Upper lobe of left lung (tissue), 6 donors: ENCODE measurements around the gene CADPS. TPM values are rescaled to one million over a fixed set of nuclear protein-coding genes. Genes with fewer than 3 reads are reported as not detected.

Experiments
- ATAC-seq, 2 donors: fragments of 200-7000 bp; cut with Tn5 transposase; one replicate each; pipeline ENCODE4 v1.9.1; 2022; ENCODE audit warnings: mild to moderate bottlenecking in 2 of 2, moderate library complexity in 2 of 2; ENCODE audit not compliant: low FRiP score in 2 of 2
- DNase-seq, 2 donors: peaks; one replicate each; pipeline ENCODE4 v3.0.0-alpha.2; 2019 to 2020
- H3K27ac ChIP-seq, 4 donors: fragments of 200-600 bp; sonication (generic); one replicate each; pipeline ENCODE4 v1.5.1; 2016 to 2019
- H3K27me3 ChIP-seq, 4 donors: fragments of 200-600 bp; sonication (generic); one replicate each; pipeline ENCODE4 v1.5.1; 2017 to 2019
- H3K36me3 ChIP-seq, 4 donors: fragments of 200-600 bp; sonication (generic); one replicate each; pipeline ENCODE4 v1.5.1; 2016 to 2019
- H3K4me1 ChIP-seq, 4 donors: fragments of 200-600 bp; sonication (generic); one replicate each; pipeline ENCODE4 v1.5.1; 2018 to 2019
- H3K4me3 ChIP-seq, 4 donors: fragments of 200-600 bp; sonication (generic); one replicate each; pipeline ENCODE4 v1.5.1; 2017 to 2019; ENCODE audit warnings: mild to moderate bottlenecking in 2 of 4, moderate library complexity in 1 of 4
- H3K9me3 ChIP-seq, 4 donors: fragments of 200-600 bp; sonication (generic); one replicate each; pipeline ENCODE4 v1.5.1; 2018 to 2019
- EP300 ChIP-seq, 4 donors: sonication (generic); formaldehyde crosslinking; IDR thresholded peaks; one replicate each; pipeline ENCODE4 v1.5.1; 2017; ENCODE audit warnings: antibody characterized with exemption in 4 of 4, control low read depth in 2 of 4
- POLR2A ChIP-seq, 4 donors: fragments of 450-650 bp; IDR thresholded peaks; one replicate each; pipeline ENCODE4 v1.5.1; 2016 to 2017; ENCODE audit warnings: antibody characterized with exemption in 4 of 4, mild to moderate bottlenecking in 2 of 4
- POLR2AphosphoS5 ChIP-seq, 2 donors: sonication (generic); formaldehyde crosslinking; IDR thresholded peaks; one replicate each; pipeline ENCODE4 v1.5.1; 2017; ENCODE audit warnings: antibody characterized with exemption in 2 of 2
- WGBS, 2 donors: methylation state at CpG; one replicate each; pipeline ENCODE4 v1.1.5; 2017 to 2018; 5-methylcytosine and 5-hydroxymethylcytosine counted together
- total RNA-seq, 6 donors: library from RNA; depleted of rRNA in 4 of 6; stranded (reverse); fragments of >200 nt in 4 of 6; gene quantifications; one replicate each; pipeline versions ENCODE4 v1.1.0 to v1.2.1, GENCODE V29; 2016 to 2021
- TF ChIP-seq, protein P1 (sequence below), 6 experiments: fragments of 450-650 bp in 4 of 6; fragments of 200-600 bp in 2 of 6; sonication (generic) in 2 of 6; IDR thresholded peaks; one replicate each; pipeline ENCODE4 v1.5.1; 2016 to 2019; ENCODE audit warnings: antibody characterized with exemption in 6 of 6
- donor health status: DM: no; HTN: no; CAD: no; lungs with moderate emphysema.
- donor health status: DM: no; HTN: yes; CAD: no; lungs with severe emphysema.

Gene CADPS
- total RNA-seq, 6 donors from 2014 or later: 0.29 to 1.5 (median 1.2) TPM; not detected in 3

DNA sequence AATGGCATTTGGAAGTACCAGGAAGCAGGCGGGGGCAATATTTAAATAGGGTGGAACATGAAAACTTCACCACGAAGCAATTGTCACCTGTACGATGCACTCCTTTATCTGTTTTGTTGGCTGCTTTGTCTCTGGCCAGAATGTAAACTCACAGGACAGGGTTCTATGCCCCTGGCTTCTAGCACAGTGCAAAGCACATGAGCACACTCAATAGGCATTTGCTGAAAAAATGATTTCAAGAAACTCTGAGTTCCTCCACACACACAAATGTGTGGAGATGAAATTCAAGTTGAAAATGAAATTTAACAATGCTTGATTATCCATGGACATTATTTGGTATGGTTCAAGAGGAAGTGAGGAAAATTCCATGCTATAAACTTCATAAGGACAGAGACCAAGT is 272.2 kb downstream of the CADPS start:
- TF ChIP-seq EP300 (IDR thresholded peaks at IDR 0.05): no peak
- no peak for TF ChIP-seq POLR2A (IDR thresholded peaks at IDR 0.05)
- 66 to 72% methylated on average over 3 of the region's 3 CpGs for WGBS, 2 donors
- H3K36me3 ChIP-seq: no peaks in the 10 kb centered on the region
- H3K4me1 ChIP-seq: peaks cover 0 to 10% (median 0%) of the 10 kb centered on the region in 4 donors
- no peak overlapping the region for H3K4me3 ChIP-seq
- no peaks in the 10 kb centered on the region for H3K9me3 ChIP-seq
- no peak overlapping the region for H3K27ac ChIP-seq
- DNase-seq (no peak), ATAC-seq (no peak)
- H3K27me3 ChIP-seq: no peaks in the 10 kb centered on the region

GRCh38 chr3:62602129-62602770 is 273.0 kb downstream of the CADPS start:
- no peak for DNase-seq

DNA sequence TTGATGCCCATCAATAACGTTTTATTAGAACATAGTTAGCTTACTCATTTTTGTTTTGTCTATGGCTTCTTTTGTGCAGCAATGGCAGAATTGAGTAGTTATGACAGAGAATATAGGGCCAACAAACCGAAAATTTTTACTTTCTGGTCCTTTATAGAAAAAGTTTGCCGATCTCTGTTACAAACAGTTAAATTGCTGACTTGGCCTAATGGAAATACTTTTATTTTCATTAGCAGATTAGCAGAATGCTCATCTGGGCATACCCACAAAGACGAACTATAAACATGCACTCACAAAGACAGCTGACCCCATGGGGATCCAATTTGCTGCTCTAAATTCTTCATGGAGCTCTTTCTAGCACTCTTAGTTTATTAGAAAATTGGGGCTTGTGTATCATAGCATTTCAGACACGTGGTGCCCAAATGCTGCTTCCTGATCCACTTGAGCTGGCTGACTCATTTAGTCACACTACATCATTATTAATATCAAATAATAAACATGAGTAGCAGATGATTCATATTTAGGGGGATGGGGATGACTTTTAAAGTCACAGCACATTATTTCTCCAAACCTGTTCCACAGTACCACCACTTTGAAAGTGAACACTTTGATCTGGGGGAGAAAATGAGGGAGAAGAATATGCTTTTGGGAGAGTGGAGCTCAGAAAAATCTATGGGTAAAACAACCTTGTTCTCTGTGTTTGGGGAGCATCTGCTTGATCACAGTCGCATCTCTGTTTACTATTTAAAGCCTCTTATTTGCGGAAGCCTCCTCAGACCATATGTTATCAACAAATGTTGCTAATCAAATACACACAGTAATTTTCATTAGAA is 273.8 kb downstream of the CADPS start:
- TF ChIP-seq POLR2AphosphoS5 (IDR thresholded peaks at IDR 0.05) (no peak), POLR2A (IDR thresholded peaks at IDR 0.05) (no peak), EP300 (IDR thresholded peaks at IDR 0.05) (no peak)
- TF ChIP-seq, protein P1, sequence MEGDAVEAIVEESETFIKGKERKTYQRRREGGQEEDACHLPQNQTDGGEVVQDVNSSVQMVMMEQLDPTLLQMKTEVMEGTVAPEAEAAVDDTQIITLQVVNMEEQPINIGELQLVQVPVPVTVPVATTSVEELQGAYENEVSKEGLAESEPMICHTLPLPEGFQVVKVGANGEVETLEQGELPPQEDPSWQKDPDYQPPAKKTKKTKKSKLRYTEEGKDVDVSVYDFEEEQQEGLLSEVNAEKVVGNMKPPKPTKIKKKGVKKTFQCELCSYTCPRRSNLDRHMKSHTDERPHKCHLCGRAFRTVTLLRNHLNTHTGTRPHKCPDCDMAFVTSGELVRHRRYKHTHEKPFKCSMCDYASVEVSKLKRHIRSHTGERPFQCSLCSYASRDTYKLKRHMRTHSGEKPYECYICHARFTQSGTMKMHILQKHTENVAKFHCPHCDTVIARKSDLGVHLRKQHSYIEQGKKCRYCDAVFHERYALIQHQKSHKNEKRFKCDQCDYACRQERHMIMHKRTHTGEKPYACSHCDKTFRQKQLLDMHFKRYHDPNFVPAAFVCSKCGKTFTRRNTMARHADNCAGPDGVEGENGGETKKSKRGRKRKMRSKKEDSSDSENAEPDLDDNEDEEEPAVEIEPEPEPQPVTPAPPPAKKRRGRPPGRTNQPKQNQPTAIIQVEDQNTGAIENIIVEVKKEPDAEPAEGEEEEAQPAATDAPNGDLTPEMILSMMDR (IDR thresholded peaks at IDR 0.05): no peak
- WGBS, 2 donors: 67 to 69% methylated on average over 7 of the region's 7 CpGs
- DNase-seq (peak in 1 of 2 donors; percentile 52), ATAC-seq (peak; percentile 31 to 39)
- H3K9me3 ChIP-seq: no peaks in the 10 kb centered on the region
- no peaks in the 10 kb centered on the region for H3K27me3 ChIP-seq
- no peak overlapping the region for H3K27ac ChIP-seq
- H3K4me3 ChIP-seq: no peak overlapping the region
- peaks cover 0 to 10% (median 0%) of the 10 kb centered on the region in 4 donors for H3K4me1 ChIP-seq
- H3K36me3 ChIP-seq: no peaks in the 10 kb centered on the region

More at GRCh38 chr3:62602129-62602770, 273.0 kb downstream of the CADPS start:
- no peak overlapping the region for H3K27ac ChIP-seq
- TF ChIP-seq, protein P1 (IDR thresholded peaks at IDR 0.05): no peak
- TF ChIP-seq POLR2A (IDR thresholded peaks at IDR 0.05) (no peak), POLR2AphosphoS5 (IDR thresholded peaks at IDR 0.05) (no peak)
- H3K9me3 ChIP-seq: no peaks in the 10 kb centered on the region
- ATAC-seq: no peak
- no peaks in the 10 kb centered on the region for H3K27me3 ChIP-seq
- H3K36me3 ChIP-seq: no peaks in the 10 kb centered on the region
- no peak overlapping the region for H3K4me3 ChIP-seq
- peaks cover 0 to 10% (median 0%) of the 10 kb centered on the region in 4 donors for H3K4me1 ChIP-seq
- 62 to 69% methylated on average over 10 of the region's 10 CpGs for WGBS, 2 donors

- 86 to 90% methylated on average over 2 of the region's 2 CpGs for WGBS, 2 donors
- no peak for ATAC-seq
- Histone ChIP-seq H3K4me1 (peaks cover 0 to 5% (median 0%) of the 10 kb centered on the region in 4 donors), H3K27me3 (no peaks in the 10 kb centered on the region), H3K27ac (no peak overlapping the region), H3K36me3 (no peaks in the 10 kb centered on the region), H3K9me3 (no peaks in the 10 kb centered on the region), H3K4me3 (no peak overlapping the region)
- DNase-seq: no peak
- TF ChIP-seq POLR2A (IDR thresholded peaks at IDR 0.05): no peak
Observed at GRCh38 chr3:62600033-62600432, 275.2 kb downstream of the CADPS start.

GRCh38 chr3:62597491-62597890 is 277.7 kb downstream of the CADPS start:
- peaks cover 0 to 5% (median 0%) of the 10 kb centered on the region in 4 donors for H3K4me1 ChIP-seq
- TF ChIP-seq POLR2AphosphoS5 (IDR thresholded peaks at IDR 0.05) (no peak), EP300 (IDR thresholded peaks at IDR 0.05) (no peak), POLR2A (IDR thresholded peaks at IDR 0.05) (no peak)
- TF ChIP-seq, protein P1 (IDR thresholded peaks at IDR 0.05): no peak
- ATAC-seq (no peak), DNase-seq (no peak)
- no peaks in the 10 kb centered on the region for H3K27me3 ChIP-seq
- no peak overlapping the region for H3K4me3 ChIP-seq
- no peak overlapping the region for H3K27ac ChIP-seq
- WGBS, 2 donors: 76 to 77% methylated on average over 4 of the region's 4 CpGs
- no peaks in the 10 kb centered on the region for H3K36me3 ChIP-seq
- H3K9me3 ChIP-seq: no peaks in the 10 kb centered on the region
